OCI-LY7 (cell line): ENCODE measurements around the gene AMPD2.

Source experiments
- CTCF ChIP-seq: fragments of 200-600 bp; sonication (generic); conservative IDR thresholded peaks from 2 replicates; pipeline ENCODE4 v1.5.1; 2014; ENCODE audit warnings: mild to moderate bottlenecking, antibody characterized with exemption, low read length, moderate library complexity, mixed read lengths
- EZH2phosphoT487 ChIP-seq: fragments of 200-600 bp; sonication (generic); IDR thresholded peaks from 2 replicates; pipeline ENCODE4 v1.6.1; 2018; ENCODE audit warnings: low read depth, borderline replicate concordance, mild to moderate bottlenecking, mixed run types, antibody characterized with exemption, low read length, moderate library complexity, mixed read lengths

- no peak for TF ChIP-seq EZH2phosphoT487
- TF ChIP-seq CTCF: no peak
Observed at GRCh38 chr1:109623601-109624161, 4.0 kb downstream of the AMPD2 start.
